RKO (cell line): Measurements from ENCODE around the gene FGD2.

ENCODE experiments used
- DNase-seq: peaks from one replicate; pipeline ENCODE4 v3.0.0-alpha.2; 2016; ENCODE audit warnings: low spot score

Gene FGD2

GRCh38 chr6:37005061-37005810, at the start of gene FGD2:
Gene FGD2 (plus strand): TSS chr6:37005655. CDS start chr6:37005818, 163 bp downstream.
- no peak for DNase-seq

GRCh38 chr6:36955671-36956445, 49.6 kb upstream of the FGD2 start:
- DNase-seq = no peak

- no peak for DNase-seq
These were observed 49.0 kb upstream of the FGD2 start for GRCh38 chr6:36956446-36956820.

GRCh38 chr6:36957773-36958271, 47.6 kb upstream of the FGD2 start:
- DNase-seq = no peak

- DNase-seq = no peak
These were observed 46.5 kb upstream of the FGD2 start for GRCh38 chr6:36958775-36959554.

GRCh38 chr6:36959555-36960250, 45.8 kb upstream of the FGD2 start:
- DNase-seq = no peak

GRCh38 chr6:36961441-36962435, 43.7 kb upstream of the FGD2 start:
- DNase-seq = no peak

- no peak for DNase-seq
These were observed 42.6 kb upstream of the FGD2 start for GRCh38 chr6:36962874-36963273.

GRCh38 chr6:36963451-36964290, 41.8 kb upstream of the FGD2 start:
- DNase-seq = no peak

- no peak for DNase-seq
These were observed 41.1 kb upstream of the FGD2 start for GRCh38 chr6:36964349-36964748.

- no peak for DNase-seq
These were observed 40.5 kb upstream of the FGD2 start for GRCh38 chr6:36964908-36965307.

- DNase-seq = no peak
These were observed 38.2 kb upstream of the FGD2 start for GRCh38 chr6:36967301-36967700.

GRCh38 chr6:36967757-36968156, 37.7 kb upstream of the FGD2 start:
- no peak for DNase-seq

GRCh38 chr6:36968266-36968977, 37.0 kb upstream of the FGD2 start:
- DNase-seq = no peak

- DNase-seq = no peak
These were observed 36.2 kb upstream of the FGD2 start for GRCh38 chr6:36969240-36969691.

GRCh38 chr6:36969988-36970891, 35.2 kb upstream of the FGD2 start:
- DNase-seq = no peak

GRCh38 chr6:36970892-36971842, 34.3 kb upstream of the FGD2 start:
- no peak for DNase-seq
